Measurements from ENCODE around the gene TMA7B.

The TMA7B gene

GRCh38 chr22:40001800-40002577 lies 41.8 kb downstream of the TMA7B start:
- DNase-seq (ENCODE audit: low spot score in 2 of 2) (no peak), ATAC-seq (ENCODE audit: low read depth) (no peak)
- Mint-ChIP-seq H3K27ac (no peak overlapping the region), H3K27me3 (peaks cover 17% of the 10 kb centered on the region), H3K9me3 (no peaks in the 10 kb centered on the region), H3K4me1 (no peaks in the 10 kb centered on the region), H3K36me3 (no peaks in the 10 kb centered on the region), H3K4me3 (no peak overlapping the region)

DNA sequence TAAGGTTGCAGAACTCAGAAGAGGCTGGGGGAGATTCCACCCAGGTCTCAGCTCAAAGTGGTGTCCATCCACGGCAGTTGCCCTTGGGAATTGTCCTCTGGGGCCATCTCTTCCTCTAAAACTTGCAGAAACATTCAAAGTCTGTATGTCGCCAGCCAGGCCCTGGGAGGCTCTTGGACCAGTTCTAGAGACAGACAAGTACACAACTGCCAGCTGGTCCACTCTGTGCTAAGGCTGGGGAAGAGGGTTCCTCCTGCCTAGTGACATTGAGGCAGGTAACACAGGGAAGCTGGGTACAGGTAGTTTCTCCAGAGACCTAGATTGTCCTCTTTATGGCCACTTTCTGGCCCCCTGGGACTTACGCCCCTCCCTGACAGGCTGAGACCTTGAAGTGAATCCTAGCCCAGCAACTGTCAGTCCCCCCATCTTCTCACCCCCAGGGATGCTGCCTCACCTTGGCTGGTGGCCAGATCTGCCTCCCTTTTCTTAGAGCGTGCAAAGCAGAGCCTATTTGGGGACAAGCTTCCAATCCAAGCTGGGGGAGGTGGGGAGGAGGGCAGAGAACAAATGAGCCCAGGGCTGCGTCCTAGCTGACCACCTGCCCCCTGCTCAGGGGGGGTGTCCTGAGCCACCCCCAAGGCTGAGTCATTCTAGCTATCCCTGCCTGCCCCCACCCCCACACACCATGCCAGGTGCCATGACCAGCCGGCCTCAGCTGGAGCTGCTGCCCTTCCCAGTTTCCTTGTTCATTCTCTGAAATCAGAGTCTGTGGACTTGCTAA lies 42.9 kb downstream of the TMA7B start:
- Mint-ChIP-seq H3K27me3 (peaks cover 18% of the 10 kb centered on the region), H3K4me3 (no peak overlapping the region), H3K4me1 (peaks cover 3% of the 10 kb centered on the region), H3K27ac (no peak overlapping the region), H3K36me3 (peaks cover 2% of the 10 kb centered on the region), H3K9me3 (no peaks in the 10 kb centered on the region)
- DNase-seq (ENCODE audit: low spot score in 2 of 2) (no peak), ATAC-seq (ENCODE audit: low read depth) (no peak)

GRCh38 chr22:40004836-40005235 lies 44.6 kb downstream of the TMA7B start:
- Mint-ChIP-seq H3K9me3 (no peaks in the 10 kb centered on the region), H3K4me3 (no peak overlapping the region), H3K36me3 (peaks cover 2% of the 10 kb centered on the region), H3K27me3 (peaks cover 25% of the 10 kb centered on the region), H3K27ac (no peak overlapping the region), H3K4me1 (peaks cover 3% of the 10 kb centered on the region)
- ATAC-seq (ENCODE audit: low read depth) = no peak
- no peak for DNase-seq (ENCODE audit: low spot score in 2 of 2)

DNA sequence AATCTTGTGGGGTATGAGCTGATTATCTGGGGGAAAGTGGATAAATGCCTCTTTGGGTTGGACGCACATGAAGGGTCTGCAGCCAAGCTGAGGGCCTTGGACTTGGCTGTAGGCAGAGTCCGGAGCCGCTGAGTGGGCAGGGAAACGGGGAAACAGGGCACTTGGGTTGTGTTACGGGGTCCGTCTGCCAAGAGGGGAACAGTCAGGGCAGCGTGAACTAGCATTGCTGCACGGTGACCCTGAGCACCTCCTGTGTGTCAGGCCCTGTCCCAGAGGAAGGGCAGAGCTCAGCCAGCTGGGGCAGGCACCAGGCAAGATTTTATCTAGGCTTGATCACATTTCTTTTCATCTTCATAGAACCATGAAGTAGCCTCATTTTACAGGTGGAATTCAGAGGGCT lies 46.4 kb downstream of the TMA7B start:
- peaks cover 2% of the 10 kb centered on the region for H3K36me3 Mint-ChIP-seq
- H3K4me1 Mint-ChIP-seq = peaks cover 3% of the 10 kb centered on the region
- H3K9me3 Mint-ChIP-seq = no peaks in the 10 kb centered on the region
- H3K4me3 Mint-ChIP-seq = no peak overlapping the region
- H3K27me3 Mint-ChIP-seq = peaks cover 25% of the 10 kb centered on the region
- ATAC-seq (ENCODE audit: low read depth) (no peak), DNase-seq (ENCODE audit: low spot score in 2 of 2) (no peak)
- no peak overlapping the region for H3K27ac Mint-ChIP-seq

GRCh38 chr22:40007853-40008710 lies 47.9 kb downstream of the TMA7B start:
- Mint-ChIP-seq H3K4me1 (peaks cover 3% of the 10 kb centered on the region), H3K36me3 (peaks cover 2% of the 10 kb centered on the region), H3K4me3 (no peak overlapping the region), H3K9me3 (no peaks in the 10 kb centered on the region), H3K27me3 (peaks cover 23% of the 10 kb centered on the region), H3K27ac (no peak overlapping the region)
- DNase-seq (ENCODE audit: low spot score in 2 of 2) (no peak), ATAC-seq (ENCODE audit: low read depth) (no peak)

DNA sequence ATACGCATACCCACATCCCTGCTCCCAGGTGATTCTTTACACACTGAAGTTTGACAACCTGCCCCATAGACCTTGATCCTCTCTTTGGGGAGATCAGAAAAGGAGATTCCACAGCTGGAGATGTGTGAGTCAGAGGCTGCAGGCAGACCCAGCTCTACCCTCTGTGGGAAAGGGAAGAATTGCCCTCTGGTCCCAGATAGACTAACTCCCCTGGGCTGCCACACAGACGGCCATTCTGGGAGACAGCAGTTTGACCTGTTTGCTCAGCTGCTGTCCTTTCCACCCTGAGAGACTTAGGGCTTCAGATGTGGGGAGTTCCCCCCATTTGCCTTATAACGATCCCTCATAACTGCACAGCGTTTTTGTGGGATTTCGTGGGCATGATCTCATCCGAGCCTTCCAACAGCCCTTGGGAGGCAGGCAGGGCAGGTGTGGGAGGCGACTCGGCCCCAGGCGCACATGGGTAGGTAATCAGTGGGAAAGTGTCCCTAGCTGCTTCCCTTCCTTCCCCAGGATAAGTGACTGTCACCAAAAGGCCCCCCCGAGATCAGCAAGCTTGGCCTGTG lies 48.6 kb downstream of the TMA7B start:
- Mint-ChIP-seq H3K9me3 (no peaks in the 10 kb centered on the region), H3K4me1 (peaks cover 3% of the 10 kb centered on the region), H3K36me3 (peaks cover 2% of the 10 kb centered on the region), H3K27me3 (peaks cover 23% of the 10 kb centered on the region), H3K27ac (no peak overlapping the region), H3K4me3 (no peak overlapping the region)
- ATAC-seq (ENCODE audit: low read depth) = no peak
- DNase-seq (ENCODE audit: low spot score in 2 of 2) = no peak

DNA sequence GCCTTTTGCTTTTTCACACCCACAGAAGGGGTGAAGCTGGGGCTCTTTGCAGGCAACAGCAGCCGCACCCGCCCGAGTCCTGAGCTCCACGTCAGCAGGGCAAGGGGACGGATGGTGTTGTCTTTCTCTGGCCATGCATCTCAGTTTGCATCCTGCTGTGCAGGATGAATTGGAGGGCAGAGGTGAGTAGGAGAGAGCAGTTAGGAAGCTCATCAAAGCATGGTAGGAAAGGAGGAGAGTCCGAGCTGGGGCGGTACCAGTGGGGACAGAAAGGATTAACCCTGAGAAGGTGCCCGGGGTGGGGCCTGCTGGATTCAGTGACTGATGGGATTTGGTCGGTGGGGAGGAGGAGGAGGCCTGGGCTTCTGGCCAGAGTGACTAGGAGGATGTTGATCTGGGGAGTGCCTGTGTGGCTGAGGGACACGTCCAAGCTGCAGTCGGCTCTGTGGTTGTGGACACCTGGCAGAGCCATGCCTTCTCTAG lies 49.1 kb downstream of the TMA7B start:
- H3K36me3 Mint-ChIP-seq = peaks cover 2% of the 10 kb centered on the region
- peaks cover 3% of the 10 kb centered on the region for H3K4me1 Mint-ChIP-seq
- peaks cover 23% of the 10 kb centered on the region for H3K27me3 Mint-ChIP-seq
- DNase-seq (ENCODE audit: low spot score in 2 of 2) = no peak
- H3K4me3 Mint-ChIP-seq = no peak overlapping the region
- H3K9me3 Mint-ChIP-seq = no peaks in the 10 kb centered on the region
- no peak overlapping the region for H3K27ac Mint-ChIP-seq
- ATAC-seq (ENCODE audit: low read depth) = no peak

DNA sequence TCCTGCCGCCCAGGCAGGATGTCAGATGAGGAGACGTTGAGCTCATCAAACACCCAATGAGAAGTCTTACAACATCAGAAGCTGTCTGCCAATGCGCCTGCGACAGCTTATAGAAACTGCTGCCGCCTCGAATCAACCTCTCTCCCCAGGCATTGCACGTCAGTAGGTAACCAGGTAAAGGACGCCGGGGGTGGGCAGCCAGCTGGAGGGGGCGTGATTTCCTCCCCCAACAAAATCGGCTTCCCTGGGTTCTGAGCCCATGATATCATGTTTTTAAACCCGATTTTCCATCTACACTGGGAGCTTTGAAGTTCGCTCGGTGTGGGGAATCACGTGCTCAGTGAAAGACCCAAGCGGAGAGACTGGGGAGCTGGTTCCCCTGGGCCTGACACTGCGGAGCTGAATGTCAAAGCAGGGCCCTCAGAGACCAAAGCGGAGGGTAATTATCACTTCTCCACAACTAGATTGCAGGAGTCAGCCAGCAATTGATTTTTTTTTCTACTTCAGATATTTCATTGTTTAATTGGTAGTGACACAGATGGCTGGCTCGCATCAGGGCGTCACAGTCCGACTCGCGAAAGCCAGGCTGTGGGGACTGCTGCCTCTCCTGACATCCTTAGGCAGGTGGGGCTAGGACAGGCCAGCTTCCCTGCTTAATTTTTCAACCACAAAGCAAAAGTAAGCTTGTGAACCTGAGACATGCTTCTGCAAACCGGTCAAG lies 49.9 kb downstream of the TMA7B start:
- ATAC-seq (ENCODE audit: low read depth) (no peak), DNase-seq (ENCODE audit: low spot score in 2 of 2) (no peak)
- H3K4me1 Mint-ChIP-seq = peaks cover 3% of the 10 kb centered on the region
- H3K9me3 Mint-ChIP-seq = no peaks in the 10 kb centered on the region
- H3K4me3 Mint-ChIP-seq = no peak overlapping the region
- peaks cover 2% of the 10 kb centered on the region for H3K36me3 Mint-ChIP-seq
- H3K27me3 Mint-ChIP-seq = peaks cover 21% of the 10 kb centered on the region
- no peak overlapping the region for H3K27ac Mint-ChIP-seq

GRCh38 chr22:40010746-40011145 lies 50.5 kb downstream of the TMA7B start:
- Mint-ChIP-seq H3K4me1 (peaks cover 3% of the 10 kb centered on the region), H3K9me3 (no peaks in the 10 kb centered on the region), H3K4me3 (no peak overlapping the region), H3K27ac (no peak overlapping the region), H3K27me3 (peaks cover 21% of the 10 kb centered on the region), H3K36me3 (peaks cover 2% of the 10 kb centered on the region)
- no peak for ATAC-seq (ENCODE audit: low read depth)
- DNase-seq (ENCODE audit: low spot score in 2 of 2) = no peak
